Sigmoid colon (tissue), 7 donors: ENCODE data around the gene DCTN3. TPM values are rescaled to one million over a fixed set of nuclear protein-coding genes. Genes with fewer than 3 reads are reported as not detected.

Experiments used
- DNase-seq: peaks from one replicate; pipeline ENCODE4 v3.0.0-alpha.2; 2019
- H3K27ac ChIP-seq, 4 donors: fragments of 200-600 bp; sonication (generic); one replicate each; pipeline ENCODE4 v1.5.1; 2016 to 2019; ENCODE audit warnings: mild to moderate bottlenecking in 1 of 4
- H3K27me3 ChIP-seq, 3 donors: fragments of 200-600 bp; sonication (generic); one replicate each; pipeline ENCODE4 v1.5.1; 2019; ENCODE audit warnings: mild to moderate bottlenecking in 1 of 3
- H3K36me3 ChIP-seq, 4 donors: fragments of 200-600 bp; sonication (generic); one replicate each; pipeline ENCODE4 v1.5.1; 2016 to 2019
- H3K4me1 ChIP-seq, 4 donors: fragments of 200-600 bp; sonication (generic); one replicate each; pipeline ENCODE4 v1.5.1; 2017 to 2019
- H3K4me3 ChIP-seq, 4 donors: fragments of 200-600 bp; sonication (generic); one replicate each; pipeline ENCODE4 v1.5.1; 2017 to 2019; ENCODE audit warnings: mild to moderate bottlenecking in 2 of 4, moderate library complexity in 1 of 4
- H3K9me3 ChIP-seq, 4 donors: fragments of 200-600 bp in 3 of 4; sonication (generic) in 3 of 4; one replicate each; pipeline versions ENCODE4 v1.5.1 to v1.6.1; 2013 to 2019
- CTCF ChIP-seq, 4 experiments: fragments of 450-650 bp in 3 of 4; fragments of 200-600 bp in 1 of 4; IDR thresholded peaks; one replicate each; pipeline ENCODE4 v1.5.1; 2016 to 2019; ENCODE audit warnings: antibody characterized with exemption in 4 of 4, mild to moderate bottlenecking in 3 of 4, moderate library complexity in 2 of 4
- EP300 ChIP-seq, 4 donors: sonication (generic); formaldehyde crosslinking; IDR thresholded peaks; one replicate each; pipeline ENCODE4 v1.6.1; 2017; ENCODE audit warnings: antibody characterized with exemption in 4 of 4
- POLR2A ChIP-seq, 2 donors: fragments of 450-650 bp; IDR thresholded peaks; one replicate each; pipeline ENCODE4 v1.6.1; 2016; ENCODE audit warnings: antibody characterized with exemption in 2 of 2, mild to moderate bottlenecking in 2 of 2, moderate library complexity in 2 of 2
- POLR2AphosphoS5 ChIP-seq, 4 donors: sonication (generic); formaldehyde crosslinking; IDR thresholded peaks; one replicate each; pipeline ENCODE4 v1.6.1; 2017; ENCODE audit warnings: antibody characterized with exemption in 4 of 4
- WGBS, 2 donors: extraction: QIAGEN DNeasy Blood & Tissue Kit; methylation state at CpG; one replicate each; pipeline ENCODE4 v1.1.7; 2013; 5-methylcytosine and 5-hydroxymethylcytosine counted together
- intact Hi-C: fragments of 100-400 bp; cut with DNase I; formaldehyde crosslinking; loops from one replicate; pipeline ENCODE4 v1.15.1; 2023
- polyA plus RNA-seq, 3 donors: library from polyadenylated mRNA; stranded (reverse); fragments of 200-250 nt; gene quantifications; one replicate each; pipeline ENCODE4 v1.2.3, GENCODE V29; 2013
- total RNA-seq, 4 donors: library from RNA; depleted of rRNA; stranded (reverse); fragments of >200 nt; gene quantifications; one replicate each; pipeline ENCODE4 v1.1.0, GENCODE V29; 2016
- donor health status: healthy with polysubstance abuse.
- donor health status: Bipolar disorder and iron deficiency.
- donor health status: healthy.

The DCTN3 gene
- total and polyA plus RNA-seq, 7 donors: 59.6 to 122 (median 90.7) TPM

GRCh38 chr9:34585946-34586669 is 34.2 kb downstream of the DCTN3 start:
- Histone ChIP-seq H3K4me1 (peaks cover 0 to 28% (median 26%) of the 10 kb centered on the region in 4 donors), H3K9me3 (no peaks in the 10 kb centered on the region), H3K27me3 (peaks cover 12 to 78% (median 50%) of the 10 kb centered on the region in 3 donors), H3K27ac (no peak overlapping the region), H3K4me3 (no peak overlapping the region), H3K36me3 (no peaks in the 10 kb centered on the region)
- TF ChIP-seq EP300 (IDR thresholded peaks at IDR 0.05) (no peak), POLR2A (IDR thresholded peaks at IDR 0.05) (no peak), CTCF (IDR thresholded peaks at IDR 0.05) (no peak), POLR2AphosphoS5 (IDR thresholded peaks at IDR 0.05) (no peak)
- intact Hi-C loops: no loop called here
- DNase-seq: no peak
- WGBS, 2 donors: 16 to 29% methylated on average over 11 of the region's 11 CpGs

GRCh38 chr9:34584970-34585369 is 35.3 kb downstream of the DCTN3 start:
- Histone ChIP-seq H3K9me3 (no peaks in the 10 kb centered on the region), H3K36me3 (no peaks in the 10 kb centered on the region), H3K4me3 (no peak overlapping the region), H3K27ac (no peak overlapping the region), H3K4me1 (peaks cover 0 to 18% (median 17%) of the 10 kb centered on the region in 4 donors), H3K27me3 (peaks cover 12 to 85% (median 62%) of the 10 kb centered on the region in 3 donors)
- no peak for TF ChIP-seq POLR2AphosphoS5 (IDR thresholded peaks at IDR 0.05)
- no peak for TF ChIP-seq EP300 (IDR thresholded peaks at IDR 0.05)
- no peak for TF ChIP-seq POLR2A (IDR thresholded peaks at IDR 0.05)
- TF ChIP-seq CTCF (IDR thresholded peaks at IDR 0.05): no peak
- no peak for DNase-seq
- intact Hi-C loops: no loop called here
- WGBS, 2 donors: 71 to 76% methylated on average over 5 of the region's 5 CpGs

GRCh38 chr9:34582787-34583186 is 37.5 kb downstream of the DCTN3 start:
- Histone ChIP-seq H3K9me3 (no peaks in the 10 kb centered on the region), H3K27ac (no peak overlapping the region), H3K27me3 (peaks cover 19 to 86% (median 67%) of the 10 kb centered on the region in 3 donors), H3K36me3 (no peaks in the 10 kb centered on the region), H3K4me1 (peaks cover 0 to 13% (median 9%) of the 10 kb centered on the region in 4 donors), H3K4me3 (no peak overlapping the region)
- DNase-seq: no peak
- TF ChIP-seq POLR2AphosphoS5 (IDR thresholded peaks at IDR 0.05) (no peak), EP300 (IDR thresholded peaks at IDR 0.05) (no peak), CTCF (IDR thresholded peaks at IDR 0.05) (no peak), POLR2A (IDR thresholded peaks at IDR 0.05) (no peak)
- intact Hi-C loops: no loop called here
- WGBS, 2 donors: 94 to 96% methylated on average over 5 of the region's 5 CpGs

- intact Hi-C loops: no loop called here
- H3K27me3 ChIP-seq: peaks cover 20 to 86% (median 62%) of the 10 kb centered on the region in 3 donors
- H3K36me3 ChIP-seq: no peaks in the 10 kb centered on the region
- 21 to 69% methylated on average over 3 of the region's 3 CpGs for WGBS, 2 donors
- no peak for DNase-seq
- H3K27ac ChIP-seq: no peak overlapping the region
- H3K4me3 ChIP-seq: no peak overlapping the region
- H3K9me3 ChIP-seq: no peaks in the 10 kb centered on the region
- TF ChIP-seq POLR2A (IDR thresholded peaks at IDR 0.05): no peak
- TF ChIP-seq CTCF (IDR thresholded peaks at IDR 0.05): no peak
- no peak for TF ChIP-seq POLR2AphosphoS5 (IDR thresholded peaks at IDR 0.05)
- TF ChIP-seq EP300 (IDR thresholded peaks at IDR 0.05): no peak
- peaks cover 0 to 20% (median 14%) of the 10 kb centered on the region in 4 donors for H3K4me1 ChIP-seq
Observed at GRCh38 chr9:34581318-34581717, 39.0 kb downstream of the DCTN3 start.
